HEK293 (cell line): ENCODE data around the gene KRTAP10-6.

Source experiments
- CTCF ChIA-PET: fragments of 350-600 bp; formaldehyde crosslinking; extraction: SDS; loops from one replicate; lab custom pipeline; 2021; ENCODE audit warnings: antibody characterized with exemption; lab: Yijun Ruan, JAX
- POLR2A ChIA-PET: fragments of 300-600 bp; formaldehyde crosslinking; extraction: SDS; loops from one replicate; lab custom pipeline; 2020; ENCODE audit warnings: antibody characterized with exemption, inconsistent platforms; lab: Yijun Ruan, JAX
- H3K27ac ChIP-seq: fragments of 200-500 bp; sonication (Bioruptor generic); 2 replicates; pipeline ENCODE4 v1.5.1; 2014; ENCODE audit warnings: low read depth, low read length, control low read depth, inconsistent platforms; ENCODE audit errors: extremely low read depth
- H3K36me3 ChIP-seq, 2 experiments: fragments of 200-500 bp in 1 of 2; sonication (Bioruptor generic) in 1 of 2; 1 replicate in 1 of 2; 2 replicates in 1 of 2; pipeline ENCODE4 v1.5.1; 2014 to 2017; ENCODE audit warnings: inconsistent platforms in 2 of 2, low read length in 2 of 2; ENCODE audit not compliant: control insufficient read depth in 2 of 2, insufficient read depth in 1 of 2
- H3K4me1 ChIP-seq: fragments of 200-500 bp; sonication (Bioruptor generic); 2 replicates; pipeline ENCODE4 v1.5.1; 2014; ENCODE audit warnings: mild to moderate bottlenecking, low read length, inconsistent platforms; ENCODE audit not compliant: control insufficient read depth, insufficient read depth
- H3K4me3 ChIP-seq: 2 replicates; pipeline ENCODE4 v1.5.1; 2011; ENCODE audit warnings: low read depth, mild to moderate bottlenecking, control low read depth, low read length, moderate library complexity
- H3K9me3 ChIP-seq: fragments of 200-500 bp; sonication (Bioruptor generic); 2 replicates; pipeline ENCODE4 v1.5.1; 2014; ENCODE audit warnings: low read depth, low read length, inconsistent platforms; ENCODE audit not compliant: control insufficient read depth, insufficient read depth
- BCL11A ChIP-seq: fragments of 450-650 bp; formaldehyde crosslinking; IDR thresholded peaks from 2 replicates; pipeline ENCODE4 v1.5.1; 2016; ENCODE audit warnings: low read depth, missing biosample characterization, missing genetic modification characterization
- KLF8 ChIP-seq: fragments of 450-650 bp; formaldehyde crosslinking; IDR thresholded peaks from 2 replicates; pipeline ENCODE4 v1.5.1; 2016; ENCODE audit warnings: missing biosample characterization, missing genetic modification characterization
- MEIS1 ChIP-seq: sonication (generic); formaldehyde crosslinking; IDR thresholded peaks from 2 replicates; pipeline ENCODE4 v1.8.1; 2022; ENCODE audit warnings: missing genetic modification reagents, mild to moderate bottlenecking, borderline replicate concordance
- SP7 ChIP-seq: fragments of 450-650 bp; formaldehyde crosslinking; IDR thresholded peaks from 2 replicates; pipeline ENCODE4 v1.5.1; 2016; ENCODE audit warnings: missing biosample characterization, missing genetic modification characterization
- ZBTB11 ChIP-seq: fragments of 450-650 bp; formaldehyde crosslinking; conservative IDR thresholded peaks from 2 replicates; pipeline ENCODE4 v1.5.1; 2016; ENCODE audit warnings: low read depth, missing biosample characterization, missing genetic modification characterization
- ZBTB7A ChIP-seq: fragments of 450-650 bp; formaldehyde crosslinking; IDR thresholded peaks from 2 replicates; pipeline ENCODE4 v1.5.1; 2016; ENCODE audit warnings: low read depth, missing biosample characterization, missing genetic modification characterization
- ZFHX2 ChIP-seq: fragments of 450-650 bp; formaldehyde crosslinking; conservative IDR thresholded peaks from 2 replicates; pipeline ENCODE4 v1.5.1; 2016; ENCODE audit warnings: missing biosample characterization, missing genetic modification characterization
- ZIC2 ChIP-seq: fragments of 450-650 bp; formaldehyde crosslinking; IDR thresholded peaks from 2 replicates; pipeline ENCODE4 v1.5.1; 2016; ENCODE audit warnings: missing biosample characterization, missing genetic modification characterization
- ZNF114 ChIP-seq: fragments of 450-650 bp; formaldehyde crosslinking; IDR thresholded peaks from 2 replicates; pipeline ENCODE4 v1.5.0; 2017; ENCODE audit warnings: missing biosample characterization, missing genetic modification characterization
- ZNF280D ChIP-seq: fragments of 450-650 bp; formaldehyde crosslinking; IDR thresholded peaks from 2 replicates; pipeline ENCODE4 v1.5.1; 2016; ENCODE audit warnings: missing biosample characterization, missing genetic modification characterization
- ZNF394 ChIP-seq: fragments of 450-650 bp; formaldehyde crosslinking; IDR thresholded peaks from 2 replicates; pipeline ENCODE4 v1.5.1; 2016; ENCODE audit warnings: missing biosample characterization, missing genetic modification characterization, mild to moderate bottlenecking, moderate library complexity, borderline replicate concordance
- ZNF404 ChIP-seq: fragments of 450-650 bp; formaldehyde crosslinking; IDR thresholded peaks from 2 replicates; pipeline ENCODE4 v1.5.1; 2017; ENCODE audit warnings: missing biosample characterization, missing genetic modification characterization
- ZNF501 ChIP-seq: fragments of 450-650 bp; formaldehyde crosslinking; IDR thresholded peaks from 2 replicates; pipeline ENCODE4 v1.5.1; 2016; ENCODE audit warnings: missing biosample characterization, missing genetic modification characterization
- ZNF521 ChIP-seq: fragments of 450-650 bp; formaldehyde crosslinking; IDR thresholded peaks from 2 replicates; pipeline ENCODE4 v1.5.1; 2017; ENCODE audit warnings: missing biosample characterization, mild to moderate bottlenecking, missing genetic modification characterization
- ZNF585B ChIP-seq: fragments of 450-650 bp; formaldehyde crosslinking; IDR thresholded peaks from 2 replicates; pipeline ENCODE4 v1.5.1; 2016; ENCODE audit warnings: missing biosample characterization, missing genetic modification characterization
- ZNF692 ChIP-seq: fragments of 450-650 bp; formaldehyde crosslinking; IDR thresholded peaks from 2 replicates; pipeline ENCODE4 v1.5.1; 2016; ENCODE audit warnings: missing biosample characterization, missing genetic modification characterization
- ZNF785 ChIP-seq: fragments of 450-650 bp; formaldehyde crosslinking; IDR thresholded peaks from 2 replicates; pipeline ENCODE4 v1.5.1; 2016; ENCODE audit warnings: missing biosample characterization, missing genetic modification characterization
- ZNF830 ChIP-seq: fragments of 450-650 bp; IDR thresholded peaks from 2 replicates; pipeline ENCODE4 v1.5.0; 2018; ENCODE audit warnings: missing biosample characterization, missing genetic modification characterization, low read depth, mild to moderate bottlenecking, moderate library complexity
- ZNF843 ChIP-seq: fragments of 450-650 bp; formaldehyde crosslinking; IDR thresholded peaks from 2 replicates; pipeline ENCODE4 v1.5.1; 2016; ENCODE audit warnings: missing biosample characterization, missing genetic modification characterization
- ZSCAN5A ChIP-seq: fragments of 450-650 bp; formaldehyde crosslinking; IDR thresholded peaks from 2 replicates; pipeline ENCODE4 v1.5.1; 2016; ENCODE audit warnings: missing biosample characterization, missing genetic modification characterization

Gene KRTAP10-6

DNA sequence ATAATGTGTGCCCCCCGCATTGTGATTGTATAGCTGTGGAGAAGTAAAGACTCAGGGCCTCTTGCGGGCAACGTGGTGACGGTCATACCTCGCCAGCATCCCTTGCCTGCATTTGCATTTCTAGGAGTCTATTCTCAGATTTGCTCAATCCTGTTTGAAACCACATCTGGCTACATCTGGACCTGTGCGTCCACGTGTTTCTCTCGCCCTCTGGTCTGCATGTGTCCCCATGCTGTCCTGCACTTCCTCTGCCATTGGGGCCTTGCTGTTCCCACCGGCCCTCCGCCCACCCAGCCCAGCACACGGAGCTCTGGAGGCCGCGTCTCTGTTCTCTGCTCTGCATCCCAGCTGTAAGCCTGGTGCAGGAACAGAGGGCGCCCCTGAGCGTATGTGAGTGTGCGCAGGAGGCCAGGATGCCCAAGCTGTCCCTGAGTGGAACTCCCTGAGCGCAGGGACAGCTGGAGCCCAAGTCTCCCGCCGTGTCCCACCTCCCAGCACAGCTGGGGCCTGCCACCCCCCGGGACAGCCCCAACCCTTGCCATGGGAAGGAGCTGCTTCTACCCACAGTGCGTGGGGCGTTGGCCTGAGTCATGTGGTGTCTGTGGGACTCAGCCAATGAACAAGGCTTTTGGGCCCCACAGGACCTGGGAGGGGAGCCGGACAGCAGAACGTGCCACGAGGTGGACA is 42.6 kb downstream of the KRTAP10-6 start:
- ChIA-PET CTCF (no interaction called here), POLR2A (no interaction called here)
- Histone ChIP-seq H3K4me3 (no peak overlapping the region), H3K27ac (no peak overlapping the region), H3K4me1 (no peaks in the 10 kb centered on the region), H3K9me3 (no peaks in the 10 kb centered on the region), H3K36me3 (no peaks in the 10 kb centered on the region)
- TF ChIP-seq ZNF785 = no peak
- TF ChIP-seq ZNF404 = no peak
- TF ChIP-seq ZBTB11 (tag by site-specific recombination) = no peak
- 0 out of 2 replicates have a peak, but pooled peaks have one; percentile 8 for TF ChIP-seq ZFHX2 (tag by site-specific recombination)
- peak; percentile 79 for TF ChIP-seq ZIC2 (tag by site-specific recombination)
- no peak for TF ChIP-seq MEIS1 (CRISPR knock-in tag)

GRCh38 chr21:44548922-44549321 is 43.4 kb downstream of the KRTAP10-6 start:
- H3K4me3 ChIP-seq = no peak overlapping the region
- ChIA-PET CTCF (no interaction called here), POLR2A (no interaction called here)
- TF ChIP-seq KLF8 (tag by site-specific recombination) (no peak), SP7 (tag by site-specific recombination) (no peak), ZSCAN5A (tag by site-specific recombination) (no peak), ZBTB7A (tag by site-specific recombination) (no peak), ZNF692 (tag by site-specific recombination) (no peak), ZNF114 (tag by site-specific recombination) (no peak), ZNF585B (tag by site-specific recombination) (no peak), ZNF830 (tag by site-specific recombination) (no peak), ZNF521 (no peak), ZNF843 (tag by site-specific recombination) (no peak)
- H3K4me1 ChIP-seq = no peaks in the 10 kb centered on the region
- no peaks in the 10 kb centered on the region for H3K36me3 ChIP-seq
- no peaks in the 10 kb centered on the region for H3K9me3 ChIP-seq
- H3K27ac ChIP-seq = no peak overlapping the region

DNA sequence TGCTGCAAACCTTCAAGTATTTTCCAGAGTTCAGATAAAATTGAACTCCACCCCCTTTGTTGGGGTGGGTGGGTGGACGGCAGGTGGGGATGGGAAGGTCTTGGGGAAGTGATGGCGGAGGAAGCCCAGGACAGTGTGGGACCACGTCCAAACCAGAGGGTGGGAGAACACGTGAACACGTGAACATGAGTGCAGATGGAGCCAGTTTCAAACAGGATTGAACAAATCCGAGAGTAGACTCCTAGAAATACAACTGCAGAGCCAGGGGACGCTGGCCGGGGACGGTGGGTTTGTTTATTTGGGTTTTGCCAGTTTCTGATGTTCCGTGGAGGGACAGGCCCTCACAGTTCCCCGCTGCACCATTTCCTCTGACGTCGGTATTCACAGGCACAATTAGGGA is 43.9 kb downstream of the KRTAP10-6 start:
- H3K4me3 ChIP-seq = no peak overlapping the region
- no peaks in the 10 kb centered on the region for H3K4me1 ChIP-seq
- ChIA-PET CTCF (no interaction called here), POLR2A (no interaction called here)
- no peaks in the 10 kb centered on the region for H3K9me3 ChIP-seq
- H3K27ac ChIP-seq = no peak overlapping the region
- no peaks in the 10 kb centered on the region for H3K36me3 ChIP-seq
- TF ChIP-seq ZNF394 (tag by site-specific recombination) (no peak), ZNF280D (tag by site-specific recombination) (no peak), ZNF501 (tag by site-specific recombination) (no peak), BCL11A (no peak)
